ENCODE results near the gene JARID2.

JARID2 gene

GRCh38 chr6:15337582-15337981 is 91.7 kb downstream of the JARID2 start:
- peaks cover 14% of the 10 kb centered on the region for H3K4me1 ChIP-seq (ENCODE audit: insufficient read depth, poor library complexity, severe bottlenecking)

DNA sequence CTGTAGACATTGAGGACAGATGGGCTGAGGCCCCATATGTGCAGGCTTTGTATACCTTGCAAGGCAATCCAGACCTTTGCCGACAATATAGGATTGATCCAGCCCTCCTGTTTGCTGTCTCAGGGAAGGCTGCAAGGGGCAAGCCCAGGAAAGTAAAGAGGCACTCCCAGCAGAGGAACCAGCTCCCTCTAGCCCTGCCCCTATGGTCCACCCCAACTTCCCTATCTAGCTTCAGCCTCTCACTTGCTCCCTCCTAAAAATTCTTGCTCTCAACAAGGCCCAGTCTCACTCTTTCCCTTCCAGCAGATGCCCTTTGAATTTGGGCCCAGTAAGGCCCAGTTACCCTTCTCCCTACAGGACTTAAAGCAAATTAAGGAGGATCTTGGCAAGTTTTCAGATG is 92.6 kb downstream of the JARID2 start:
- no peak overlapping the region for H3K27ac ChIP-seq (ENCODE audit: poor library complexity, severe bottlenecking)
- peaks cover 14% of the 10 kb centered on the region for H3K4me1 ChIP-seq (ENCODE audit: insufficient read depth, poor library complexity, severe bottlenecking)
- no peaks in the 10 kb centered on the region for H3K27me3 ChIP-seq (ENCODE audit: insufficient read depth, poor library complexity, severe bottlenecking)
- no peak overlapping the region for H3K4me3 ChIP-seq (ENCODE audit: severe bottlenecking)
- ATAC-seq (ENCODE audit: low read depth) (no peak), DNase-seq (ENCODE audit: low spot score) (no peak)
- H3K36me3 ChIP-seq (ENCODE audit: low read depth), result no peaks in the 10 kb centered on the region
- H3K9me3 ChIP-seq (ENCODE audit: severe bottlenecking), result no peaks in the 10 kb centered on the region
- TF ChIP-seq, protein P1, sequence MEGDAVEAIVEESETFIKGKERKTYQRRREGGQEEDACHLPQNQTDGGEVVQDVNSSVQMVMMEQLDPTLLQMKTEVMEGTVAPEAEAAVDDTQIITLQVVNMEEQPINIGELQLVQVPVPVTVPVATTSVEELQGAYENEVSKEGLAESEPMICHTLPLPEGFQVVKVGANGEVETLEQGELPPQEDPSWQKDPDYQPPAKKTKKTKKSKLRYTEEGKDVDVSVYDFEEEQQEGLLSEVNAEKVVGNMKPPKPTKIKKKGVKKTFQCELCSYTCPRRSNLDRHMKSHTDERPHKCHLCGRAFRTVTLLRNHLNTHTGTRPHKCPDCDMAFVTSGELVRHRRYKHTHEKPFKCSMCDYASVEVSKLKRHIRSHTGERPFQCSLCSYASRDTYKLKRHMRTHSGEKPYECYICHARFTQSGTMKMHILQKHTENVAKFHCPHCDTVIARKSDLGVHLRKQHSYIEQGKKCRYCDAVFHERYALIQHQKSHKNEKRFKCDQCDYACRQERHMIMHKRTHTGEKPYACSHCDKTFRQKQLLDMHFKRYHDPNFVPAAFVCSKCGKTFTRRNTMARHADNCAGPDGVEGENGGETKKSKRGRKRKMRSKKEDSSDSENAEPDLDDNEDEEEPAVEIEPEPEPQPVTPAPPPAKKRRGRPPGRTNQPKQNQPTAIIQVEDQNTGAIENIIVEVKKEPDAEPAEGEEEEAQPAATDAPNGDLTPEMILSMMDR (IDR thresholded peaks at IDR 0.05; ENCODE audit: poor library complexity, severe bottlenecking), result no peak

More at GRCh38 chr6:15337582-15337981, 91.7 kb downstream of the JARID2 start:
- H3K27me3 ChIP-seq (ENCODE audit: insufficient read depth, poor library complexity, severe bottlenecking), result no peaks in the 10 kb centered on the region
- H3K4me3 ChIP-seq (ENCODE audit: severe bottlenecking), result no peak overlapping the region
- no peak overlapping the region for H3K27ac ChIP-seq (ENCODE audit: poor library complexity, severe bottlenecking)
- no peaks in the 10 kb centered on the region for H3K36me3 ChIP-seq (ENCODE audit: low read depth)
- TF ChIP-seq, protein P1 (IDR thresholded peaks at IDR 0.05; ENCODE audit: poor library complexity, severe bottlenecking), result no peak
- ATAC-seq (ENCODE audit: low read depth), result no peak
- DNase-seq (ENCODE audit: low spot score), result no peak
- H3K9me3 ChIP-seq (ENCODE audit: severe bottlenecking), result no peaks in the 10 kb centered on the region

DNA sequence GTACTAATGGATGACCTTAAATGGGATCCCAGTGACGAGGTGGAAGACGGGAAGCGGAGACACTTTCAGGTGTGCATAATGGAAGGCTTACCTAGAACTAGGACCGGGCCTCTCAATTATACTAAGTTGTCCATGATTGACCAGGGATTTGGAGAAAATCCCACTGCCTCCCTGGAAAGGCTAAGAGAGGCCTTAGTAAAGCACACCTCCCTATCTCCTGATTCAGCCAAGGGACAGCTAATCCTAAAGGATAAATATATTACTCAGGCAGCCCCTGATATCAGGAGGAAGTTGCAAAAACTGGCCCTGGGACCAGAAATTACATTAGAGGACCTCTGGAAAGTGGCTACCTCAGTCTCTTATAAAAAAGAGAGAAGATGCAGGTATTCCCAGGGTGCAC is 93.2 kb downstream of the JARID2 start:
- TF ChIP-seq, protein P1 (IDR thresholded peaks at IDR 0.05; ENCODE audit: poor library complexity, severe bottlenecking), result no peak
- ATAC-seq (ENCODE audit: low read depth) (no peak), DNase-seq (ENCODE audit: low spot score) (no peak)
- Histone ChIP-seq H3K27ac (ENCODE audit: poor library complexity, severe bottlenecking) (no peak overlapping the region), H3K9me3 (ENCODE audit: severe bottlenecking) (no peaks in the 10 kb centered on the region), H3K4me3 (ENCODE audit: severe bottlenecking) (no peak overlapping the region), H3K27me3 (ENCODE audit: insufficient read depth, poor library complexity, severe bottlenecking) (no peaks in the 10 kb centered on the region), H3K36me3 (ENCODE audit: low read depth) (no peaks in the 10 kb centered on the region), H3K4me1 (ENCODE audit: insufficient read depth, poor library complexity, severe bottlenecking) (peaks cover 14% of the 10 kb centered on the region)

DNA sequence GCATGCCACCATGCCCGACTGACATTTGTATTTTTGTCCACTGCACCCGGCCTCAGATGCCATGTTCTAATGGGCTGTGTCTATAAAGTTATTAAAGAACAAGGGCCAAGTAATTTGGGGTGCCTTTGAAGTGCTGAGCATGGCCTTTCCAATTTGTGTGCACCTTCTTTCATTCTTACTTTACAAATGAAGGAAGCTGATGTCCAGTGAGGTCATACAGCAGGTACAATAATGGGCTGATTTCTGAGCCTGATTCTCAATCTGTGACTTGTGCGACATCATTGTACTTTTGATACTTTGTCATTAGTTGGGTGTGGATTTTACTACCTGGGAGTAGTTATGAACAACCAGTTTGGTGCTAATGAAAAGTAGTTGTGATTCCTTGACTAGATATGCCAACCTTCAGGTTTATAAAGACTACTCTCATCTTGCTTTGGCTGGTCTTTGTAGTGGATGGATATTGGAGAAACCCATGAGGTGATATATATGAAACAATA is 94.3 kb downstream of the JARID2 start:
- Histone ChIP-seq H3K4me1 (ENCODE audit: insufficient read depth, poor library complexity, severe bottlenecking) (peaks cover 19% of the 10 kb centered on the region), H3K36me3 (ENCODE audit: low read depth) (no peaks in the 10 kb centered on the region), H3K27ac (ENCODE audit: poor library complexity, severe bottlenecking) (no peak overlapping the region), H3K27me3 (ENCODE audit: insufficient read depth, poor library complexity, severe bottlenecking) (no peaks in the 10 kb centered on the region), H3K4me3 (ENCODE audit: severe bottlenecking) (no peak overlapping the region), H3K9me3 (ENCODE audit: severe bottlenecking) (no peaks in the 10 kb centered on the region)
- TF ChIP-seq, protein P1 (IDR thresholded peaks at IDR 0.05; ENCODE audit: poor library complexity, severe bottlenecking), result no peak
- DNase-seq (ENCODE audit: low spot score), result no peak
- ATAC-seq (ENCODE audit: low read depth), result no peak

GRCh38 chr6:15340775-15341174 is 94.9 kb downstream of the JARID2 start:
- H3K4me3 ChIP-seq (ENCODE audit: severe bottlenecking), result no peak overlapping the region
- ATAC-seq (ENCODE audit: low read depth) (no peak), DNase-seq (ENCODE audit: low spot score) (no peak)
- no peaks in the 10 kb centered on the region for H3K9me3 ChIP-seq (ENCODE audit: severe bottlenecking)
- TF ChIP-seq, protein P1 (IDR thresholded peaks at IDR 0.05; ENCODE audit: poor library complexity, severe bottlenecking), result no peak
- no peak overlapping the region for H3K27ac ChIP-seq (ENCODE audit: poor library complexity, severe bottlenecking)
- H3K36me3 ChIP-seq (ENCODE audit: low read depth), result no peaks in the 10 kb centered on the region
- H3K4me1 ChIP-seq (ENCODE audit: insufficient read depth, poor library complexity, severe bottlenecking), result peaks cover 19% of the 10 kb centered on the region
- H3K27me3 ChIP-seq (ENCODE audit: insufficient read depth, poor library complexity, severe bottlenecking), result no peaks in the 10 kb centered on the region
